ENCODE measurements around the gene SMARCA2.

Gene SMARCA2

GRCh38 chr9:2014696-2015580 lies at the start of gene SMARCA2:
TSS of gene SMARCA2 (plus strand) at chr9:2015347. CDS start at chr9:2029023, 13,676 bp downstream.
- DNase-seq = peak; percentile 99

DNA sequence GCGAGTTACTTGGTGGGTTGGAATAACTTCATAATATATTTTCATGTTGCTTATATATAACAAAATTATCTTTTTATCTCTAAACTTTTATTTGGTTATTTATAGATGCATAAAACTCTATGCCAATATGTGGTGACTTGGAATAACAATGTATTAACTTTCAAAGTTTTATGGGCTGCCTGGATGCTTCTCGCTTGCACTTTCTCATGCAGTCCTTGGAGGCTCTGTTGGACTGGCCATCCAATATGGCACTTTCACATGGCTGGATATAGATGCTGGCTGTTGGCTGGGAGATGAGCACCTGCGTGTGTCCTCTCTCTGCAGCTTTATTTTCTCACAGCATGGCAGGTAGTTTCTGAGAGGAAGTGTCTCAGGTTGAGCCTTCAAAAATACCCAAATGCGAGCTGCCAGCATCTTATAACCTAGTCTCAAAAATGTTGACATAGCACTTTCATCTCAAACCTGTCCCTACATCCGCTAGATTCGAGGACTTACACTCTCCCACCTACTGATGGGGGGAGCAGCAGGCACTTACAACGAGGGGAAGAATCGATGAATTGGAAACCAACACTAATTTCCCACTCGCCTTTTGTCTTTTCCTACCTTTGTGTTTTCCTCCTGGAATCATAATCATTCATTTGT lies 48.3 kb upstream of the SMARCA2 start:
- no peak for DNase-seq

DNA sequence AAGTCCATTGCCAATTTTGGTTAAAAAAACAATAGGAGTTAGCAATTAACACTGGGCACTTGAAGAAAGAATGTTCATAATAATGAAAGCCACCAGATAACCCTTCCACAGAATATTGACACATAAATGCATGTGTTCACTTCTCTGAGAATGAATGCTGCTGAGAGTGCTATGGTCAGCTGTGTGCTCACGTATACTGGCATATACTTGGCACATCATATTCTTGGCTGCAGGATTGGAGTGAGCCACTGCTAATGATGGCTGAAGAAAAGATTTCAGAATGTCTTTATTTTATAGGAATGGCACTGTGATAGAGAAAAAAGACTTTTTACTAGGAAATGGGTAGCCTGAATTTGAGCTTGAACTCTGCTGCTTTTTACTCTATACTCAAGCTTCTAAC lies 46.0 kb upstream of the SMARCA2 start:
- no peak for DNase-seq

- no peak for DNase-seq
Measured at GRCh38 chr9:1969898-1970297, 45.2 kb upstream of the SMARCA2 start.

DNA sequence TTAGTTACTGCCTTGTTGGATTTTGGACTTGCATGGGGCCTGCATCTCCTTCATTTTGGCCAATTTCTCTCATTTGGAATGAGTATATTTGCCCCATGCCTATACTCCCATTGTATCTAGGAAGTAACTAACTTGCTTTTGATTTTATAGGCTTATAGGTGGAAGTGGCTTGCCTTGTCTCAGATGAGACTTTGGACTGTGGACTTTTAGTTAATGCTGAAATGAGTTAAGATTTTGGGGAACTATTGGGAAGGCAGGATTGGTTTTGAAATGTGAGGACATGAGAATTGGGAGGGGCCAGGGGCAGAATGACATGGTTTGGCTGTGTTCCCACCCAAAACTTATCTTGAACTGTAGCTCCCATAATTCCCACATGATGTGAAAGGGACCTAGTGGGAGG lies 42.5 kb upstream of the SMARCA2 start:
- no peak for DNase-seq

- no peak for DNase-seq
Measured at GRCh38 chr9:1977026-1977425, 38.1 kb upstream of the SMARCA2 start.

DNA sequence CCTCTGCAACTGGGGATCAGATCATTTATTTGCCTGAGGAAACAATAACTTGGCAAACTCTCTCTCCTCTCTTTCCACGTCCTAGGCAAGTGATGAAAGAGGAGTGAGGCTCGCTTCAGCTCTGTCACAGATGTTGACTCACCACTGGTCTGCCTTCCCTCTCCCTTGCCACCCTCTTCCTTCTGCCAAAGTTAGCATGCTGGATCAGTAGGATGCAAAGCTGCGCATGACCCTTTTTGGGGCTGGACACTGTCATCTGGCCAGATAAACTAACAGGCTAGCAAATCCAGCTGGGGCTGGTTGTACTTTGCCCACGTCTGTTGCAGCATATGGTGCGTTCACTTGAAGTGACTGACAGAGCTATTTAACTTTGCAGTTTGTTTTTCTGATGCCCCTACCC lies 36.2 kb upstream of the SMARCA2 start:
- DNase-seq = peak; percentile 6

- peak; percentile 5 for DNase-seq
Measured at GRCh38 chr9:1979741-1980367, 35.3 kb upstream of the SMARCA2 start.

DNA sequence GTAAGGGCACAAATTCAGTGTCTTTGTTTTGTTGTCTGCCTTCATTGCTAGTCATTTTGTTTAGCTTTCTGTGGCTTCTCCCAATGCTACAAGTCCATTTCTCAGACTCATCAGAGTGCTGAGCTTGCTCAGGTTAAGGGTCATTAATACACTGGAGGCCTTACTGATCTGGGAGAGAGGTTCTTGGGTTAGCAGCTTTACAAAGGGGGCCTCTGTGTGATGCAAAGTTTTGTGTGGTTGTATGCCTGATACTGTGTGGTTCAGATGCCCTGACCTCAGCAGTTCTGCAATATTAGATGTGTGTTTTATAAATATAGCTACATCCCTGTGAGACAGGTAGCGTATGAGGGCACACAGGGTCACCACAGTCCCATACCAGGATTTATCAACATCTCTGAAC lies 34.8 kb upstream of the SMARCA2 start:
- DNase-seq = no peak

DNA sequence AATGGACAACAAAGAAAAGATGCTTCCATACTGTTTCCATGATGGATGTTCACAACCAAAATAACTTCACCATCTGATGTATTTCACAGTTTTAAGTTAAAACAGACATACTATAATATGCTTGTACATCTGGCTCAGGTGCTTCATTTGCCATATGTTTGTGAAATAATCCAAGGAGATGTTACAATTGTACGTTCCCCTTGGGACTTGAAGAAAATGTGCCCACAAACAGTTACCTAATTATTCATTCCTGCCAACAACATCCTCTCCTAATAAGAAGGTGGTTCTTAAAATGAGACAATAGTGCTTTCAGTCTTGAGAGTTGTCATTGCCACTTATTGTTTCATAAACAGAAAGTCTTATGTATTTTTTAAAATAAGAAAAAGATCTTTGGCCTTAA lies 33.1 kb upstream of the SMARCA2 start:
- DNase-seq = no peak

DNA sequence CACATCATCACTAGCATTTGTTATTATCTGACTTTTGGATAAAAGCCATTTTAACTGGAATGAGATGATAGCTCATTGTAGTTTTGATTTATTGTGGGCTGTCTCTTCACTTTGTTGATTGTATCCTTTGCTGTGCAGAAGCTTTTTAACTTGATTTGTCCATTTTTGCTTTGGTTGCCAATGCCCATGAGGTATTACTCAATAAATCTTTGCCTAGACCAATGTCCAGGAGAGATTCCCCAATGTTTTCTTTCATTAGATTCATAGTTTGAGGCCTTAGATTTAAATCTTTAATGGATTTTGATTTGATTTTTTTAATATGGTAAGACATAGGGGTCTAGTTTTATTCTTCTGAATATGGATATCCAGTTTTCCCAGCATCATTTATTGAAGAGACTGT lies 28.8 kb upstream of the SMARCA2 start:
- no peak for DNase-seq

DNA sequence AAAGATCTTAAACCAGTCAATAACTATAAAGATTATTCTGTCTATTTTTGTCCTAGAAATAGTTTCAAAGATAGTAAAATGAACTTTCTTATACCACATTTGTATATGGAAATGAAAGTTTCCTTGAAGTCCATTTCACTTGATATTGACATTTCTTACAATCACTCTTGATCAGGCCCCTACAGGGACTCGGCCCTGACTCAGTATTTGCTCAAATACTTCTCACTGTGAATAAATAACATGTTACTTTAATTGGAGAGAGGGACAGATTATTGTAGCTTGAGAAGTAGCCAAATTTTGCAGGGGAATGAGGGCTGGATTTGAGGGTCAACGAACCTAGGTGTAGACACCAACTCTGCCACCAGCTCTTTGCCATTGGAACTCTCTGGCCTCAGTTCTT lies 25.6 kb upstream of the SMARCA2 start:
- DNase-seq = no peak

- DNase-seq = peak; percentile 29
Measured at GRCh38 chr9:1994180-1994579, 21.0 kb upstream of the SMARCA2 start.

- DNase-seq = no peak
Measured at GRCh38 chr9:1995084-1995483, 20.1 kb upstream of the SMARCA2 start.

DNA sequence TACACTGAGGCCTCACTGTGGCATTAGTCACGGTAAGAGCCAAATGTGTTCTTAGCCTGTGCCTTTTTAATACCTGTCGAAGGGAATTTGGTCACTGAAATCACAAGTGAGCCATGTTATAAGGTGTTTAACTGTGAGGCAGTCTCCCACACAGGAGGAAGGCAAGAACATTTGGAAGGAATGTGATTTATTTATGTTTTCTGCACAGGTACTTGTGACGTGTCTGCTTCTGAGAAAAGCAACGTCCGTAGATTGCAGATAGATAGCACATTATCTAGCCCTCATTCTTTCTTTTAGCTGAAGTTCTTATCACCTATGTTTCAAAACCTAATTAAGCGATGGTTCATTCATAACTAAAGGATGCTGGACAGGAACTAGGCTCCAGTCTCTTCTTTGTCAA lies 19.0 kb upstream of the SMARCA2 start:
- DNase-seq = no peak

DNA sequence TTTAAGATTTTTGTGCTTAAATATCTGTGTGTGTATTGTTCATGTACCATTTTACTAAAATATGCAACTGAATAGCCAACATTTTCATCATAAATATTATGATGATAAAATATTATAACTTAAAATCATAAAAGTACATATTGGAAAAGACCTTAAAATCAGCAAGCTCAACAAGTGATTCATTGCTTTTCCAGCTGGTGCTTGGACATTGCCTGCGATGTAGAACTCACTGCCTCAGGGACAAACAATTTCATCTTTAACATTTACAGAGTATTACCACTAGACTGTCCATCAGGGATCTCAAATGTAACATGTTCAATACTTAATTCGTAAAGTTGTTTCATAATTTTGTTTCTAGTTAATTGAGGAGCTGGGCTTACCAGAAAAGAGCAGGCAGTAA lies 17.5 kb upstream of the SMARCA2 start:
- no peak for DNase-seq

DNA sequence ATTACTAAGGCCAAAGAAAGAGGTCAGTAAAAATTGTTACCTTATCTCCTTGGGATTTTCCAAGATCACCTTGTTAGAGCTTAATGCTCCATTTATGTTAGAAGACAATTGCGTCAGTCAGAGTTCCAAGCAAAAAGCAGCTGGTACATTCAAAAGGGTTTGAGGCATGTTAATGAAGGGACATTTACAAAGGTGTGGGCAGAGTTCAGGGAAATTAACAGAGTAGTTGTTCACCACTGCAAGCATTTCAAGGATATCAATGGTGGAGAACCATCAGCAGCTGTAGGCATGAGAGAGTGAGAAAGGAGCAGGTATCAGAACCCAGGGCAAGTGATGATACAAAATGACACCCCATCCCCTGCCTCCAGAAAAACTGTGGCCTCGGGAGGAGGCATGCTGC lies 17.0 kb upstream of the SMARCA2 start:
- DNase-seq = no peak

DNA sequence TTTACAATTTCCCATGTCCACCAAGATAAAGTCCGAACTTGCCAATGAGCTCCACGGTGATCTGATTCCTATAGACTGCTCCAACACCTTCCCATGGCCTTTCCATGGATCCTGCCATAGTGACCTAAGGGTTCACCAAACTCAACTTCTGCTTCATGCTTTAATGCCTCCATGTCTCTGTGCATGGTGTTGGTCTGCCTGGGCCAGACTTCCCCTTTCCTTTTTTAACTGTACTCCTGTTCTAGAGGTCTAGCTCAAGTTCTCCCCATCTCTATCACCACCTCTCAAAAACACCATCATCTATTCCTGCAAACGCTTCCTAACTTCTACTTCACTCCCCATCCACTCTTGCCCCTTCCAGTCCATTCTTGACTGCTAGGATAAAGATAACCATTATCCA lies 14.8 kb upstream of the SMARCA2 start:
- DNase-seq = no peak

DNA sequence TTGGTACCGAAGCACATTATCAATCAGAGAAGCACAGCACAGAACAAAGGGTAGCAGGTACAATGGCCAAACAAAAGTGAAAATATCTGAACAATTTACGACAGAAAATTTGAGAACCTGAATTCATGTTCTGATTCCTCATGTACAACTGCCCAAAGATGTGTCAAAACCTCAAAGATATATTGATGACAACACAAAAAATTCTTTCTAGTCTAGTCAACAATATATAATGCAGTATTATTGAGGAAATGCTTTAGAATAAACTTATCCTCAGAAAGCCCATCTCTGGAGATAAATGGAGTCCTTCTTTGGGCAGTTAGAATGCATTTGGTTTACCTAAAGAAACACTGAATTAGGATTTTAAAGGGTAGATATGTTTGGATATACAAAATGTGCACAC lies 6.8 kb upstream of the SMARCA2 start:
- DNase-seq = no peak

DNA sequence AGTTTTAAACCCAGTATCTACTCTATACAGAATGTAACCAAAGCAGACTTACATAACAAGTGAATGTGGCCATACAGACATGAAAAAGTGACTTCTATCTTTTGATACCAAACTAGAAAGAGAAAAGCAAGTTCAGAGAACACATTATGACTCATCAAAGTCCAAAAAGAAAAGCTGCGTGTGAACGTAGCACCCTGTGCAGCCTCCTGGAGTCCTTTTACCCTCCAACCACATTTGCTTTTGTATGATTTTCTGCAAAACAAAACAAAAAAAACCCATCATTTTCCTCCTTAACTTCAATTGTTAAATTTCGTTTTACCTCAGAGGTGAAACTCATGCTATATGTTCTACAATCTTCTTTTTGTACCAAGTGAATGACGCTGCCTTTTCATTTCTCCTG lies 2.8 kb upstream of the SMARCA2 start:
- no peak for DNase-seq

DNA sequence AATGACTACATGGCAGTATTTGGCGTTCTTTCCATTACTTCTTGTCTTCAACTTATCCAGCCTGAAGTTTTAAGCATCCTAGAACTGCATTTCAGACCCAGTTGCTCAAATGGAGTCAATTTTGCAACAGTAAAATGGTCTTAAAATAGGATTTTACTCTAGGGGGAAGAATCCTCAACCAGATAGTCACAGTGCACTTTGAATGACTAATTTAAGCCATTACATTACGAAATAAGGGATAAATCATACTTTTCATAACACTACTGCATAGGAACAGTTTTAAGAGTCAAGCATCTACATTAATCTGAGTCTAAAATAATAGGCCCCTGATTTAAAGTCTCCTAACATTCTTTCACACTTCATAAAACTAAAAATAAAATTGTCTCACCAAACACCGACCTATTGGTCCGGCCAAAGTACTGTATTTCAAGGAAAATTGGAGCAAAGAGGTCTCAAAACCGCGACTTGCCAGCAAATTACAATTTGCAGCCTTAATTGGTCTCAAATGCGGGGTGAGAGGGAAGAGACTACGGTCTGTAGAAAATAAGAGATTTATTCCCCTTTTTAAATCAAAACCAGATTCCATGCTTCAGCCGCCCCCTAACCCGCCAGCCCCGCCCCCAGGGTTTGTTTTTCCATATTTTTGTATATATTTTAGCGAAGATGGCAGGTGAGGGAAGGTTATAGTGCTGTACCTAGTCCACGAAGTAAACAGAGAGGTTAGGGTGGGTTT lies 1.2 kb upstream of the SMARCA2 start:
- peak; percentile 85 for DNase-seq

GRCh38 chr9:2015581-2016407 lies 647 bp downstream of the SMARCA2 start:
- DNase-seq = peak; percentile 15

All from inflammatory macrophage treated with lipopolysaccharide for 4 hours (primary cell).